HL-60 (cell line): ENCODE data around the gene FXYD2.

Experiments used
- DNase-seq, 2 experiments: peaks; one replicate each; pipeline ENCODE4 v3.0.0-alpha.2; 2010 to 2020; ENCODE audit warnings: low read depth in 1 of 2, low spot score in 1 of 2
- H3K27ac ChIP-seq: fragments of 250-450 bp; sonication (Bioruptor Pico); replicated peaks from 2 replicates; pipeline ENCODE4 v1.5.1; 2020; ENCODE audit warnings: mild to moderate bottlenecking, moderate library complexity
- H3K27me3 ChIP-seq: fragments of 250-450 bp; sonication (Bioruptor Pico); 2 replicates; pipeline ENCODE4 v1.5.1; 2021; ENCODE audit warnings: mild to moderate bottlenecking, moderate library complexity; ENCODE audit not compliant: insufficient read depth, poor library complexity, severe bottlenecking
- H3K4me3 ChIP-seq: replicated peaks from 2 replicates; pipeline ENCODE4 v1.5.1; 2011; ENCODE audit warnings: mild to moderate bottlenecking, control low read depth, low read length; ENCODE audit not compliant: insufficient read depth
- GABPA ChIP-seq: IDR thresholded peaks from 2 replicates; pipeline ENCODE4 v1.6.1; 2012; ENCODE audit warnings: low read depth
- POLR2AphosphoS5 ChIP-seq: IDR thresholded peaks from 2 replicates; pipeline ENCODE4 v1.6.1; 2012; ENCODE audit warnings: low read depth
- SPI1 ChIP-seq: IDR thresholded peaks from 2 replicates; pipeline ENCODE4 v1.6.1; 2012; ENCODE audit warnings: low read depth, mild to moderate bottlenecking, borderline replicate concordance
- TF ChIP-seq, protein P1 (sequence below): IDR thresholded peaks from 2 replicates; pipeline ENCODE4 v1.6.1; 2012; ENCODE audit warnings: low read depth; ENCODE audit not compliant: insufficient replicate concordance
- TF ChIP-seq, protein P2 (sequence below): IDR thresholded peaks from one replicate; pipeline ENCODE4 v1.5.1; 2011; ENCODE audit warnings: low read length, control low read depth, inconsistent platforms; ENCODE audit not compliant: insufficient read depth

The FXYD2 gene

DNA sequence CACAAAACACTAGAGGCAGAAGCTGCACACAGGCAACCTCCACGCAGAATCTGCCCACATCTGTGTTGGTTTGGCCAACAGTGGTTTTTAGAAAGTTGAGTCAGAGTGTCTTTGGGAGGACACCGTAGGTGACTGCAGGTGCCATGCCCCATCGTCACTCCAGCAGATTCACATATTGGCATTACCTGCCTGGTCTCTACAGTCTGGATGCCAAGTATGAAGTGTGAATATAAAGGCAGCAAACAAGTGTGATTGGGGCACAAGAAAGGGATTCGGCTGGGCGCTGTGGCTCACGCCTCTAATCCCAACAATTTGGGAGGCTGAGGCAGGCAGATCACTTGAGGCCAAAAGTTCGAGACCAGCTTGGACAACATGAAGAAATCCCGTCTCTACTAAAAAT lies 11.0 kb upstream of the FXYD2 start:
- no peak overlapping the region for H3K27ac ChIP-seq
- H3K27me3 ChIP-seq: no peaks in the 10 kb centered on the region
- H3K4me3 ChIP-seq: no peak overlapping the region
- DNase-seq: no peak
- TF ChIP-seq, protein P1, sequence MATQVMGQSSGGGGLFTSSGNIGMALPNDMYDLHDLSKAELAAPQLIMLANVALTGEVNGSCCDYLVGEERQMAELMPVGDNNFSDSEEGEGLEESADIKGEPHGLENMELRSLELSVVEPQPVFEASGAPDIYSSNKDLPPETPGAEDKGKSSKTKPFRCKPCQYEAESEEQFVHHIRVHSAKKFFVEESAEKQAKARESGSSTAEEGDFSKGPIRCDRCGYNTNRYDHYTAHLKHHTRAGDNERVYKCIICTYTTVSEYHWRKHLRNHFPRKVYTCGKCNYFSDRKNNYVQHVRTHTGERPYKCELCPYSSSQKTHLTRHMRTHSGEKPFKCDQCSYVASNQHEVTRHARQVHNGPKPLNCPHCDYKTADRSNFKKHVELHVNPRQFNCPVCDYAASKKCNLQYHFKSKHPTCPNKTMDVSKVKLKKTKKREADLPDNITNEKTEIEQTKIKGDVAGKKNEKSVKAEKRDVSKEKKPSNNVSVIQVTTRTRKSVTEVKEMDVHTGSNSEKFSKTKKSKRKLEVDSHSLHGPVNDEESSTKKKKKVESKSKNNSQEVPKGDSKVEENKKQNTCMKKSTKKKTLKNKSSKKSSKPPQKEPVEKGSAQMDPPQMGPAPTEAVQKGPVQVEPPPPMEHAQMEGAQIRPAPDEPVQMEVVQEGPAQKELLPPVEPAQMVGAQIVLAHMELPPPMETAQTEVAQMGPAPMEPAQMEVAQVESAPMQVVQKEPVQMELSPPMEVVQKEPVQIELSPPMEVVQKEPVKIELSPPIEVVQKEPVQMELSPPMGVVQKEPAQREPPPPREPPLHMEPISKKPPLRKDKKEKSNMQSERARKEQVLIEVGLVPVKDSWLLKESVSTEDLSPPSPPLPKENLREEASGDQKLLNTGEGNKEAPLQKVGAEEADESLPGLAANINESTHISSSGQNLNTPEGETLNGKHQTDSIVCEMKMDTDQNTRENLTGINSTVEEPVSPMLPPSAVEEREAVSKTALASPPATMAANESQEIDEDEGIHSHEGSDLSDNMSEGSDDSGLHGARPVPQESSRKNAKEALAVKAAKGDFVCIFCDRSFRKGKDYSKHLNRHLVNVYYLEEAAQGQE: no peak

DNA sequence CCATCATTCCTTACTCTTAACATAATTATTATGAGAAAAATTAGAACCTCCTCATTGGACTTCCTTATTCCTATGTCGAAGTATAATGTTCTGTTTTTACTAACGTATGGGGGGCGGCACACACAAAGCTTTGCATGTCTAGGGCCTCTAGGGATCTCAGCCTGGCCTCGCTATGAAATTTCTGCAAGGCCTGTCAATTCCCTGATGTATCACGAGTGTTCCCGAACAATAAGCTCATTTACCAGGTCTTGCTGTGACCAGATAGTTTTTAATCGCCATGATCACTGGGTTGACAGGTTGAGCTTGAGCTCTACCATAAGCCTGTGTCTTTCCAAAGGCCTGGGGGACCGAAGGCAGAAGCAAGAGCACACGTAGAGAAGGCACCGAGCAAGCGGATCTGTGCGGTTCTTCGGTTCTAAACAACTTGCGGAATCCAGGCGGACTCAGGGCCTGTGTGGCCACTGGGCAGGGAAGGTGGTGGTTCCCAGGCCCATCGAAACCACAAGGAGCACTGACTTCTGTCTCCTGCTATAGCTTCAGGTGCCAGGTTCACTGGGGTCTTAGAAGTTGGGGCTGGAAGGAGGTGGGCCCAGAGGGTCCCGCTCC lies 10.4 kb upstream of the FXYD2 start:
- Histone ChIP-seq H3K27ac (no peak overlapping the region), H3K4me3 (no peak overlapping the region), H3K27me3 (no peaks in the 10 kb centered on the region)
- no peak for DNase-seq
- TF ChIP-seq, protein P1: no peak
- TF ChIP-seq, protein P2, sequence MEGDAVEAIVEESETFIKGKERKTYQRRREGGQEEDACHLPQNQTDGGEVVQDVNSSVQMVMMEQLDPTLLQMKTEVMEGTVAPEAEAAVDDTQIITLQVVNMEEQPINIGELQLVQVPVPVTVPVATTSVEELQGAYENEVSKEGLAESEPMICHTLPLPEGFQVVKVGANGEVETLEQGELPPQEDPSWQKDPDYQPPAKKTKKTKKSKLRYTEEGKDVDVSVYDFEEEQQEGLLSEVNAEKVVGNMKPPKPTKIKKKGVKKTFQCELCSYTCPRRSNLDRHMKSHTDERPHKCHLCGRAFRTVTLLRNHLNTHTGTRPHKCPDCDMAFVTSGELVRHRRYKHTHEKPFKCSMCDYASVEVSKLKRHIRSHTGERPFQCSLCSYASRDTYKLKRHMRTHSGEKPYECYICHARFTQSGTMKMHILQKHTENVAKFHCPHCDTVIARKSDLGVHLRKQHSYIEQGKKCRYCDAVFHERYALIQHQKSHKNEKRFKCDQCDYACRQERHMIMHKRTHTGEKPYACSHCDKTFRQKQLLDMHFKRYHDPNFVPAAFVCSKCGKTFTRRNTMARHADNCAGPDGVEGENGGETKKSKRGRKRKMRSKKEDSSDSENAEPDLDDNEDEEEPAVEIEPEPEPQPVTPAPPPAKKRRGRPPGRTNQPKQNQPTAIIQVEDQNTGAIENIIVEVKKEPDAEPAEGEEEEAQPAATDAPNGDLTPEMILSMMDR: no peak
- TF ChIP-seq POLR2AphosphoS5: no peak
- TF ChIP-seq SPI1: no peak
- TF ChIP-seq GABPA: no peak

DNA sequence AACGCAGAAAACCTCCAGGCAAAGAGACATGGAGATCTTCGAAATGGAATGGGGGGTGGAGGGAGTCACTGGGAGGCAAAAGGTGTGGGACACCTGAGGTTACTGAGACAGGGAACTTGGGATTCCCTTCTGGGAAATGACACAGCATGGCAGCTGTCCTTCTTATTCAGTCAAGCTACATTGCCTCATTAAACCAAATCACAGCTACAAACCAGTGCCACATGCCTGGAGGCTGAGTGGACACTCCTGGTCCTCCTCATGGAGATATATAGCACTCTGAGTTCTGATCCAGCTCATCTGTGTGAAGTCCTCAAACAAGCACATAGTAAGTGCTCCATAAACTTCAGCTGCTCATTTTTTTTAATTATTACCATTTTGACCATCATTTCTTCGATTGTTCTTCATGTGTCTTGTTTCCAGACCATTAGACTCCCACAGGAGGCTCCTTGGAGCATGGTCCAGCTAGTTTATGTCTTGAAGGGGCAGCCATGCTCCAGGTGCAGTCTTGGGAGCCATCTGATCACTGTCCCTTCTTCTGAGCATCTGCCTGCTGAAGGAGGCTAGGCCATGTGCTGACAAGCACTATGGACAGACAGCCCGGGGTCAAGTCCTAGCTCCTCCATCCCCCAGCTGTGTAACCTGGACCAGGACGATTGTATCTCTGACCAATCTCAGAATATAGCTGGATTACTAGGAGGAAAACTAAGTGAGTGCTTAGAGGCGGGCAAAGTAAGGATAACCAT lies 9.7 kb upstream of the FXYD2 start:
- no peak for DNase-seq
- Histone ChIP-seq H3K27ac (no peak overlapping the region), H3K27me3 (no peaks in the 10 kb centered on the region), H3K4me3 (no peak overlapping the region)
- TF ChIP-seq GABPA: no peak
- TF ChIP-seq, protein P2: no peak
- no peak for TF ChIP-seq POLR2AphosphoS5
- TF ChIP-seq SPI1: no peak
- TF ChIP-seq, protein P1: no peak
